GM18870 (cell line): ENCODE measurements around the gene PLBD2.

Experiments used
- ATAC-seq: cut with Tn5 transposase; IDR thresholded peaks from one replicate; pipeline ENCODE4 v1.9.1; 2021; ENCODE audit warnings: moderate library complexity; ENCODE audit not compliant: unreplicated experiment

Gene PLBD2

DNA sequence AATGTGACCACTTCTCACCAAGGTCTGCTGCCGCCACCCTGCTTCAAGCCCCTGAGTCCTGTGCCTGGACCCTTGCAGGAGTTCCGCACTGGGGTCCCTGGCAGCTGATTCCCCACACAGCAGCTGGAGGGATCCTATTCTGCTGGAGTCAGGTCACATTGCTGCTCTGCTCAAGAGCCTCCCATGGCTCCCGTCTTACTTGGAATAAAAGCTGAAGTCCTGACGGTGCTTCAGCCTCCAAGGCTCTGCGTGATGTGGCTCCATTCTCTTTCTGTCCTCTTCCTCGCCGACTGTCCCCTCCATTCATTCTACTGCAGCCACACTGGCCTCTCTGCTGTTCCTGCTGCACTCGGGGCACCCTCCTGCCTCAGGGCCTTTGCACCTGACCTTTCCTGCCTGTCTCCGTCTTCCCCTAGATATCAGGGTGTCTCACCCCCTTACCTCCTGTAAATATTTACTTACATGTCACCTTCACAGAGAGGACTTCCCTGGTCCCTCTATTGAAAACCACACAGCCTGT is 56.2 kb downstream of the PLBD2 start:
- no peak for ATAC-seq

DNA sequence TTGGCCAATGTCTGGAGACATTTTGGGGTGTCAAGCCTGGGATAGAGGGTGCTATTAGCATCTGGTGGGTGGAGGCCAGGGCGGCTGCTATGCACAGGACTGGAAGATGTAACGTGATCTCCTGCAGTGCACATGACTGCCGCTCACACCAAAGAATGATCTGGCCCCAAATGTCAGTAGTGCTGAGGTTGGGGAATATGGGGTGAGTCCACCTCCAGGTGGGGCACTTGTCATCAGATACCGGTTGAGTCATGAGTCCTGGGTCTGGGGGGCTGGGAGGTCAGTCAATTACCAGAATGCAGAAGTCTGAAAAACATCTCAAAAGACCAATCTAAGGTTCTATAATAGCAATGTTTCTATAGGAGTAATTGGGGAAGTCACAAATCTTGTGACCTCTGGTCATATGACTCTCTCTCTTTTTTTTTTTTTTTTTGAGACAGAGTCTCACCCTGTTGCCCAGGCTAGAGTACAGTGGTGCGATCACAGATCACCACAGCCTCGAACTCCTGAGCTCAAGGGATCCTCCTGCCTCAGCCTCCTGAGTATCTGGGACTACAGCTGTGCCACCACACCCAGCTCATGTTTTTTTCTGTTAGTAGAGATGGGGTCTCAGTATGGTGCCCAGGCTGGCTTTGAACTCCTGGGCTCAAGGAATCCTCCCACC is 57.8 kb downstream of the PLBD2 start:
- ATAC-seq: no peak

DNA sequence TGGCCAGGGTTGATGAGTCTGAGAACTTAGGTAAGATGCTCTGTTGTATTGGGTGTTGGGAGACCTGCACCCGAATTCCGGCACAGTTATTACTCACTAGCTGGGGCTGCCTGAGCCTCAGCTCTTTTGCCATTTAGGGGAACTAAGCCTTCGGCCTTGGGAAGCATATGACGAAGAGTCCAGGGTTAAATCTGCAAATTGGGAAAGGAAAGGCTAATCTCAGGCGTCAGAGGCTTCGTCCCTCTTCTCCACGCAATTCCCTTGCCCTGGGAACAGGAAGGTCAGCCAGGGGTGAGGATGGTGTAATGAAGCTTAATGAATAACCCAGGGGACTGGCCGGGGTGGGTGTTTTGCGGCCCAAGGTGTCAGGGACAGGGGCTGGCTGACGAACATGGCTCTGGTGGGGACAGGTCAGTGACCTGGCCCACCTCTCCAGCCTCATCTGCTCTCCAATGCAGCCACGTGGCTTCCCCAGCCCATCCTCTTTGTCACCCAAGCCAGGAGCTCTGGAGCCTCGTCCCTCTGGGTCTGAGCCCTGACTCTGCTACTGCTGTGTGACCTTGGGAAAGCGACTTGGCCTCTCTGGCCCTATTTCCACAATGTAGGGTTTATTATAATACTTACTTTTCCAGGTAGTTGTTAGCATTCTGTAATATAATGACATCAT is 60.0 kb downstream of the PLBD2 start:
- no peak for ATAC-seq

DNA sequence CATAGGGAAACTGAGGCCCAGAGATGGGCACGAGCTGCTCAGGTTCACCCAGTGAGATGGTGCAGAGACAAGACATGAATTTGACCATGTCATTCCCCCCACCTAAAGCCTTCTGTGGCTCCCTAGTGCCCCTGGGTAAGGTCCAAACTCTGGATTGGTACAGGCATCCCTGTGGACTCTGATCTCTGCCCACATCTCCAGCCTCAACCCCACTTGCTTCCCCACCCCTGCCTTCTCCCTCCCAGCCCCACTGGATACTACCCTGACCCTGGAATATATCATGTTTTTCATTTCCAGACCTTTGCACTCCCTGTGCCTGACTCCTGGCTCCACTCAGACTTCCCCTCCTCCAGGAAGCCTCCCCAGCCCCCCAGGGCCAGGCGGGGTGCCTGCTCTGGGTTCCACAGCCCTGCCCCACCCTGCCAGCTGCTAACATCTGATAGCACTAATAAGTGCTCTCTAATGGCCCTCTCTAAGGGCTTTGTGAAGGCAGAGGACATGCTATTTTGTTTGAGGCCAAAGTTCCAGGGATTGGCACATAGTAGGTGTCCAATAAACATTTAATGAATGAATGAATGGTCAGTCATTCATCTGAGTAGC is 62.7 kb downstream of the PLBD2 start:
- no peak for ATAC-seq

DNA sequence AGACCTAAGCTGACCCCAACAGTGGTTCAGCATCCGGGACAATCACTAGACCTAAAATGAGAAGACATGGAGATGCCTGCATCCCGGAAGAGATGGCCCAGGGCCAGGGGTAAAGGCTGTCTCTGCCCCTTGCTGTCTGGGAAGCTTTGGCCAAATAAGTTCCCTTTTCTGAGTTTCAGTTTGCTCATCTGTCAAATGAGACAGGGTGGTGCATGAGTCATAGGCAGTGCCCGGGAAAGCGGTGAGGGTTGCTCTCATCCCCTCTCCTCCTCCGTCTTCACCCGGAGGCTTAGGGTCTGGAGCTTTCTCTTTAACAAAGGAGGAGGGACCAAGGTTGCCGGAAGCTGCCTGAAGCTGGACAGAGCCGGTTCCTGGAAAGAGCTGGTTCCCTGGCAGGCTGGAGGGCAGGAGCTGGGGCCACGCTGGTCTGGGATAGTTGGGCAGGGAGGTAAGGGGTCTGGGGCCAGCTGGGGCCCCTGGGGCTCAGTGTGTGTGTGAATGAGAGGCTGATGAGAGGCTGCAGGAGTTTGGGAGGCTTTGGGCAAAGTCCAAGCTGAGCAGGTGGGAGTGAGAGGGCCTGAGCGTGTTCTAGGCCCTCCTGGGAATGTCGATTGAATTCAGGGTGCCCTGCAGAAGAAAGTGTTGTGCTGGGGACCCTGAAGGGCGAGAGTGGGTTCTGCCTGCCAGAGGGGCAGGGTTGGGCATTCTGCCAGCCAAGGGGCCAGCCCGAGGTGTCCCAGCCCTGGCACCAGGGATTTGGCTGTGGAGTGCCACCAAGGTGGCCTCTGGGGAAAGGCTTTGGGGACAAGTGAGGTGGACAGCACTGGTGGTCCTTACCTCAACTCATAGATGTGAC is 63.9 kb downstream of the PLBD2 start, which contains the start of gene SDSL:
Gene SDSL (plus strand): TSS at position 351 of the 856 bp plus-strand sequence. CDS start 5,603 bp downstream, outside the sequence.
- peak; percentile 87 for ATAC-seq

DNA sequence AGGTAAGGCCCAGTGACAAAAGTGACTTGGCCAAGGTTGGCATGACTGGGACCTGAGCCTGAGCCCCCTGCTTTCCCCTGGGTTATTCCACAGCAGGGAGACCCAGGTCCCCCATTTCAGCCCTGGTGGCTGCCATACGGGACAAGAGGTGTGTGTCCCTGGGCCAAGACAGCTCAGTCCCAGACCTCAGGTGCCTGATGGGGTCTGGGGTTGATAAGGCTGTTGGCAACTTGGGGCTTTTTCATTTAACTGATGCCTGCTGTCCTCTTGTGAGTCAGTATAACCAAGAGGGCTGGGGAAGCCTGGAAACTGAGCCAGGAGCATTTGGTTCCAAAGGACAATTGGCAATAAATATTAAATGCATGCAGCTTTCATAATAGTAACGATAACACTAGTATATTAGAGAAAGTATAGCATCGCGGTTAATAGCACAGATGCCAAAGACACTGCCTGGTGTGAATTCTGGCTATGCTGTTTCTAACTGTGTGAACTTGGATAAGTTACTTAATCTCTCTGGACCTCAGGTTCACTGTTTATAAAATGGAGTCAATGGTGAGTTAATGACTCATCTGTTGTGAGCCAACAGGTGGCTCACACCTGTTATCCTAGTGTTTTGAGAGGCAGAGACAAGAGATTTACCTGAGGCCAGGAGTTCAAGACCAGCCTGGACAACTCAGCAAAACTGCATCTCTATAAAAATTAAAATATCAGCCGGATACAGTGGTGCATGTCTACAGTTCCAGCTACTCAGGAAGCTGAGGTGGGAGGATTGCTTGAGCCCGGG is 64.7 kb downstream of the PLBD2 start:
- ATAC-seq: no peak

DNA sequence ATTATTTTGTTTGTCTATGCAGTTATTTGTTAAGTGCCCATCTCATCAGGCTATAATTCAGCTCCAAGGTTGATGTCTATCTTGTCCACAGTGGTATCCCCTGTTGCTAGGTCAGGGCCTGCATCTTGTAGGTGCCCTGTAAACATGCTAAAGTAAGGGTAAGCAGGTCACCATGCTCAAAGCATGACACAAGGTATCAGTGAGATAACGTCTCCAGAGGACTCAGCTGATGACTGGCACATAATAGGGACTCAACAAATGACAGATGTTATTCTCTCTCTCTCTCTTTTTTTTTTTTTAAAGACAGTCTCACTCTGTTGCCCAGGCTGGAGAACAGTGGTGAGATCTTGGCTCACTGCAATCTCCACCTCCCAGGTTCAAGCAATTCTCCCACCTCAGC is 66.1 kb downstream of the PLBD2 start:
- ATAC-seq: no peak

DNA sequence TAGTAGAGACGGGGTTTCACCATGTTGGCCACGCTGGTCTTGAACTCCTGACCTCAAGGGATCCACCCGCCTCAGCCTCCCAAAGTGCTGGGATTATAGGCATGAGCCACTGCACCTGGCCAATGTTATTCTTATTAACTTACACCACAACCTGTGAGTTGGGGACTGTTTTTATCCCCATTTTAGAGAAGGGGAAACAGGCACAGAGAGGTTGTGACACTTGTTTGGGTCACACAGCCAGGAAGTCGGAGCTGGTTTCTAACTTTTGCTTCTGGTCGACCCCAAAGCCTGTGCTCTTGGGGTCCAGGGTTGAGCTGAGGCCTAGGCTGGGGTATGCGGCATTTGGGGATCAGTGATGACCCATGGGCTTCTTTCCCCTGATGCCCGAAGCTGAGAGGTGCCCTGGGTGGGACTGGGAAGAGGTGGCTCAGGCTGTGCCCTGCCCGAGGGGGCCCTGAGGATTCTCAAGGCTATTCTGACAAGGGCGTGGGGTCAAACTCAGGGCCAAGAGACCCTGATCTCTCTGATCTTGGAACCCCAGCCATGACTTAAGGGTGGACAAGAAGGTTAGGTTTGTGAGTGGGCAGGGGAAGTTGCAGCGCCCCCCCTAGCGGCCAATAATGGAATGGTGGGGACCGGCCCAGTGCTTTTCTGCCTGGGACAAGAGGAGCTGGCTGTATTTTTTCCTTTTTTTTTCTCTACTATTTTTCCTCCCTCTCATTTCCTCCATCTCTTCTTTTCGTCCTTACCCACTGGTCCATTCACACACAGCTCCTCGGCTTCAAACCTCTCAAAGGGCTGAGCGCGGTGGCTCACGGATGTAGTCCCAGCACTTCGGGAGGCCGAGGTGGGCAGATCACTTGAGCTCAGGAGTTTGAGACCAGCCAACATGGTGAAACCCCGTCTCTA is 66.8 kb downstream of the PLBD2 start:
- no peak for ATAC-seq

DNA sequence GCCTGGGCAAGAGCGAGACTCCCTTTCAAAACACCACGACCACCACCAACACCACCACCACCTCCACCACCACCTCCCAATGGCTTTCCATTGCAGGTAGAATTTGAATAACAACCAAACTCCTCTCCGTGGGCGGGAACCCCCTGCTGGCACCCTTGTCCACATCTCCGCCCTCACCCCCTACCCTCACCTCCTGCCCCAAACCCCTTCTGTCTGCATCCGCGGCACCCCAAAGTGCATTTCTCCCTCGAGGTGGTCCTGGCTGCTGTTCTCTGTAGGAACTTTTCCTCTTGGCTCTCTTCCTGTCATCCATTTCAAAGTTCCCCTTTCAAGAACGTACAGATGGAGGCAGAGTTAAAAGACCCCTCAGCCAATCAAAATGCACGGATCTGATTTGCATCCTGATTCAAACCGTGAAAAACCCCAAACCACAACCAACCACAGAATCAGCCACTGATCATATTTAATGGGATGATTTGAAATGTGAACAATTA is 67.6 kb downstream of the PLBD2 start:
- ATAC-seq: no peak

DNA sequence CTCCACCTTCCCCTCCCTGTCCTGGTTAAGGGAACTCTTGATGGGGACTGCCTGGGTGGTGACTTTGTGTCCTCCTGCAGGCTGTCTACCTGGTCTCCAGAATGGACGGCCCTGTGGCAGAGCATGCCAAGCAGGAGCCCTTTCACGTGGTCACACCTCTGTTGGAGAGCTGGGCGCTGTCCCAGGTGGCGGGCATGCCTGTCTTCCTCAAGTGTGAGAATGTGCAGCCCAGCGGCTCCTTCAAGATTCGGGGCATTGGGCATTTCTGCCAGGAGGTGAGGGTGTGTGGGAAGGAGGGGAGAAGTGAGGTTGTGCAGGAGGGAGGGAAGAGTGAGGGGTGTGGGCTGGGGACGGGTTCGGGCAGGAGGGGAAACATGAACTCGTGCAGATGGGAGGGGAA is 69.5 kb downstream of the PLBD2 start:
- no peak for ATAC-seq

DNA sequence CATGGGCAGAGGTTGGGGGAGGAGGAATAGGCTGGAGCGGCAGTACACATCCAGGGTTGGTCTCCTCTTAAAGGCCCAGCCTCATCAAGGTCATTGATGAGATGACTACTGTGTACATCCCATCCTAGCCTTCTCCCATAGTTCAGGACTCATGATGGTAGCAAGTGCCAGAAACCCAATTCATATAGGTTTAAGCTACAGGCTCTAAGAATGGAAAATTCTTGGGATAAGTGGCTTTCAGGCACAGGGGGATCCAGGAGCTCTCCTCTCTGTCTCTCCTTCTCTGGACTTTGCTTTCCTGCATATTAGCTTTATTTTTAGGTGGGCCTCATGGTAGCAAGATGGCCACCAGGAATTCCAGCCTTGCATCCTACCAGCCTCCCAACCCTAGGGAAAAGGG is 70.1 kb downstream of the PLBD2 start:
- no peak for ATAC-seq

DNA sequence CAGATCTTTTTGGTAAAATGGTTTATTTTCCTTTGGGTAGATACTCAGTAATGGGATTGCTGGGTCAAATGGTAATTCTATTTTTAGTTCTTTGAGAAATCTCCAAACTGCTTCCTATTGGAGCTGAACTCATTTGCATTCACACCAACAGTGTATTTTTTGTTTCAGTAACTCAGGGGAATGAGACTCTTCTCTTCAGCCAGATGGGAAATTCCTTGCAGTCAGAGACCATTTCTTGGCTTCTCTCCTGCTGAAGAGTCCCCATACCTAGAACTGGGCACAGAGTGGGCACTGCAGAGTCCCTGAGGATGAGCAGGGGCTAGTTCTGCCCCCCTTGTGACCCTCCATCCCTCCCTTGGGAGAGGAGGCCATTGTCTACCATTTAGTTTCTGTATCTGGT is 74.6 kb downstream of the PLBD2 start:
- ATAC-seq: no peak

DNA sequence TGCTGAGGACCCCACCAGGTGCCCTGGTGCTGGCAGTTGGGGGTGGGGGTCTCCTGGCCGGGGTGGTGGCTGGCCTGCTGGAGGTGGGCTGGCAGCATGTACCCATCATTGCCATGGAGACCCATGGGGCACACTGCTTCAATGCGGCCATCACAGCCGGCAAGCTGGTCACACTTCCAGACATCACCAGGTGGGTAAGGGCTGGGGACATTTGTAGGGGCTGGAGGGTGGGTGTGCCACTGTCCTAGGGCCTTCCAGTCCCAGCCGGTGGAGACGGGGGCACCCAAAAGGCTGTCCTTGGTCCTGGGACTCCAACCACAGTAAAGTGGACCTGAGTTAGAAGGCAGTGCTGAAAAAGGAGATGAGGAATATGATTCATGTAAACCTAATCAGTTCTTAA is 77.0 kb downstream of the PLBD2 start:
- no peak for ATAC-seq

DNA sequence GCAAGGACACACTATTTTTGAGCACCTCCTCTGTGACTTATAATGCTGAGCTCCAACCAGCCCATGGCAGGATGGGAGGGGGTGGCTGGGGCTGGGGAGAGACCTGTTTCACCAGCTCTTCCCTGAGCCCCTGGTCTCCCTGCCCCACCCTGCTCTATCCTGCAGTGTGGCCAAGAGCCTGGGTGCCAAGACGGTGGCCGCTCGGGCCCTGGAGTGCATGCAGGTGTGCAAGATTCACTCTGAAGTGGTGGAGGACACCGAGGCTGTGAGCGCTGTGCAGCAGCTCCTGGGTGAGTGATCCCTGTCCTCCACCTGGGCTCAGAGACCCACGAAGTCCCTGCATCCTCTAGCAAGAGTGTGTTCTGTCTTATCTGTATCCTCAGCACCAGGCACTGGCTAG is 78.2 kb downstream of the PLBD2 start:
- ATAC-seq: no peak

DNA sequence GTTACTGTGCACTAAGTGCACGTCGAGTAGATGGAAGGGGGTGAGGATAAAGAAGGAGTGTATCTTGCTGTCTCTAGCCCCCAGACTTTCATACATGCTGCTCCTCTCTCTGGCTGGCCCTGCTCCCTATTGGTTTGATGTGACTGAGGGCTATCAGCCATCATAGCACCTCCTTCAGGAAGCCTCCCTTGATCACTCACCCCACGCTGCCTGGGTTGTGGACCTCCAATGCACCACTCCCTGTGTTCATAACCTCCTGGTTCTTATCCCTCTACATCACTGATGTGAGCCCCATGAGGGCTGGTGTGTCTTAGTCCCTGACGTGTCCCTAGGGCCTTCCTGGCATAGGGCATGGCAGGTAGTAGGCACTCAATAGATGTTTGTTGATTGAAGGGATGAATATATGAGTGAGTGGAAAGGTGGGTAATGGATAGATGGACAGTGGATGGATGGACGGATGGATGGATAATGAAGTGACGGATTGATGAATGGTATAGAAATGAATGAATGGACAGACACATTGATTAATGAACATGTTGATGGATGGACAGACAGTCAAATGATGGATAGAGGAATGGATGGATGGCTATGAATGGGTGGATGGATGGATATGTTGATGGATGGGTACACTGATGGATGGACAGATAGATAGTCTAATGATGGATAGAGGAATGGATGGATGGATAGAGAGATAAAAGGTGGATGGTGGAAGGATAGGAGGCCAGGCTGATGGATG is 78.8 kb downstream of the PLBD2 start:
- no peak for ATAC-seq

DNA sequence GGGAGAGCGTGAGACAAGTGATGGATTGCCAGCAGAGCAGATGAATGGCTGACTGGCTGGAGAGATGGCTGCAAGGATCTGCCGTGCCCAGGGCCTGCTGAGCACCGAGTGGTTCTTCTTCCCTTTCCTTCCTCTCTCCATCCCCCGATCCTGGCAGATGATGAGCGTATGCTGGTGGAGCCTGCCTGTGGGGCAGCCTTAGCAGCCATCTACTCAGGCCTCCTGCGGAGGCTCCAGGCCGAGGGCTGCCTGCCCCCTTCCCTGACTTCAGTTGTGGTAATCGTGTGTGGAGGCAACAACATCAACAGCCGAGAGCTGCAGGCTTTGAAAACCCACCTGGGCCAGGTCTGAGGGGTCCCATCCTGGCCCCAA is 79.3 kb downstream of the PLBD2 start:
- ATAC-seq: no peak

DNA sequence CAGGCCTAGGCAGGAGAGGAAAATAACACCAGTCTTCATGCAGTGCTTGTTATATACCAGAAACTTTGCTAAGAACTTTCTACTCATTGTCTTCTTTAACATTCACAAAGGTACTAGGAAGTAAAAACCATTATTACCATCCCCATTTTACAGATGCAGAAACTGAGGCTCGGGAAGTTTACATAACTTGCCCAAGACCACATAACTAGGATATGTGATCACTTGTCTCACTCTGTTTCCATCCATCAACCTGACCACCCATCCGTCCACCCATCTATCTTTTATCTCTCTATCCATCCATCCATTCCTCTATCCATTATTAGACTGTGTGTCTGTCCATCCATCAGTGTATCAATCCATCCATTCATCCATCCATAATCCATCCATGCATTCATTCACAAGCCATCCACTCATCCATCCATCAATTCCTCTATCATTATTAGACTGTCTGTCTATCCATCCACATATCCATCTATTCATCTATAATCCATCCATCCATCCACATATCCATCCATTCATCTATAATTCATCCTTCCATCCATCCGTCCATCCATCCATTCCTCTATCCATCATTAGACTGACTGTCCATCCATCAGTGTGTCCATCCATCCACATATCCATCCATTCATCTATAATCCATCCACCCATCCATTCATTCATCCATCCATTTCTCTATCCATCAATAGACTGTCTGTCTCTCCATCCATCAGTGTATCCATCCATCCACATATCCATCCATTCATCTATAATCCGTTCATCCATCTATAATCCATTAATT is 80.3 kb downstream of the PLBD2 start:
- no peak for ATAC-seq

DNA sequence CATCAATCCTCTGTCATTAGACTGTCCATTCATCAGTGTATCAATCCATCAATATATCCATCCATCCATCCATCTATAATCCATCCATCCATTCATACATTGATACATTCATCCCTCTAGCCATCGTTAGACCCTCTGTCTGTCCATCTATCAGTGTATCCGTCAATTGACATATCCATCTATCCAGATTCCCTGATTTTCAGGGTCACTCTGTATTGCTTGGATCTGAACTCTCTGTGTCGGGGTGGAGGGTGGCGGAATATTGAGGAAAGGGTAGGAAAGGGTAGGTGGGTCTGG is 80.9 kb downstream of the PLBD2 start:
- ATAC-seq: no peak
